Measurements from ENCODE around the gene RTL9.
"Not testable (repeated sequence)": the region's sequence is repeated elsewhere in the genome, so short reads cannot be mapped to it uniquely, and the experiment has no call there.

RTL9 gene

GRCh38 chrX:110322603-110323002 is 36.0 kb upstream of the RTL9 start:
- Mint-ChIP-seq H3K4me3 (no peak overlapping the region), H3K27ac (no peak overlapping the region), H3K9me3 (peaks cover 5% of the 10 kb centered on the region), H3K27me3 (ENCODE audit: low read depth) (peaks cover 12% of the 10 kb centered on the region), H3K4me1 (ENCODE audit: low read depth) (peaks cover 5% of the 10 kb centered on the region), H3K36me3 (ENCODE audit: low read depth) (no peaks in the 10 kb centered on the region)
- no peak for DNase-seq (ENCODE audit: low spot score)

- Mint-ChIP-seq H3K27ac (no peak overlapping the region), H3K27me3 (ENCODE audit: low read depth) (peaks cover 9% of the 10 kb centered on the region), H3K36me3 (ENCODE audit: low read depth) (no peaks in the 10 kb centered on the region), H3K4me3 (no peak overlapping the region), H3K9me3 (peaks cover 5% of the 10 kb centered on the region), H3K4me1 (ENCODE audit: low read depth) (no peaks in the 10 kb centered on the region)
- DNase-seq (ENCODE audit: low spot score): no peak
Measured at GRCh38 chrX:110326712-110327111, 31.9 kb upstream of the RTL9 start.

- Mint-ChIP-seq H3K36me3 (ENCODE audit: low read depth) (no peaks in the 10 kb centered on the region), H3K27me3 (ENCODE audit: low read depth) (peaks cover 9% of the 10 kb centered on the region)
Measured at GRCh38 chrX:110327336-110327735, 31.3 kb upstream of the RTL9 start.

GRCh38 chrX:110328613-110329012 is 30.0 kb upstream of the RTL9 start:
- not testable (repeated sequence) for H3K4me1 Mint-ChIP-seq (ENCODE audit: low read depth); DNase-seq (ENCODE audit: low spot score); H3K4me3 Mint-ChIP-seq; H3K27ac Mint-ChIP-seq; H3K36me3 Mint-ChIP-seq (ENCODE audit: low read depth); H3K9me3 Mint-ChIP-seq; H3K27me3 Mint-ChIP-seq (ENCODE audit: low read depth)

More at GRCh38 chrX:110327336-110327735, 31.3 kb upstream of the RTL9 start:
- Mint-ChIP-seq H3K4me1 (ENCODE audit: low read depth) (no peaks in the 10 kb centered on the region), H3K9me3 (peaks cover 5% of the 10 kb centered on the region), H3K4me3 (no peak overlapping the region), H3K27ac (no peak overlapping the region)
- no peak for DNase-seq (ENCODE audit: low spot score)

- H3K27ac Mint-ChIP-seq: no peak overlapping the region
- no peaks in the 10 kb centered on the region for H3K36me3 Mint-ChIP-seq (ENCODE audit: low read depth)
- DNase-seq (ENCODE audit: low spot score): no peak
- no peak overlapping the region for H3K4me3 Mint-ChIP-seq
- no peaks in the 10 kb centered on the region for H3K9me3 Mint-ChIP-seq
- H3K4me1 Mint-ChIP-seq (ENCODE audit: low read depth): no peaks in the 10 kb centered on the region
- H3K27me3 Mint-ChIP-seq (ENCODE audit: low read depth): no peaks in the 10 kb centered on the region
Measured at GRCh38 chrX:110331444-110332030, 27.1 kb upstream of the RTL9 start.

GRCh38 chrX:110333458-110333857 is 25.2 kb upstream of the RTL9 start:
- not testable (repeated sequence) for H3K27me3 Mint-ChIP-seq (ENCODE audit: low read depth); H3K9me3 Mint-ChIP-seq; H3K27ac Mint-ChIP-seq; DNase-seq (ENCODE audit: low spot score); H3K4me1 Mint-ChIP-seq (ENCODE audit: low read depth); H3K36me3 Mint-ChIP-seq (ENCODE audit: low read depth); H3K4me3 Mint-ChIP-seq

GRCh38 chrX:110338935-110339334 is 19.7 kb upstream of the RTL9 start:
- Mint-ChIP-seq H3K4me1 (ENCODE audit: low read depth) (no peaks in the 10 kb centered on the region), H3K9me3 (no peaks in the 10 kb centered on the region)

GRCh38 chrX:110341189-110342035 is 17.2 kb upstream of the RTL9 start:
- Mint-ChIP-seq H3K9me3 (no peaks in the 10 kb centered on the region), H3K36me3 (ENCODE audit: low read depth) (no peaks in the 10 kb centered on the region), H3K4me3 (no peak overlapping the region), H3K4me1 (ENCODE audit: low read depth) (no peaks in the 10 kb centered on the region), H3K27ac (no peak overlapping the region), H3K27me3 (ENCODE audit: low read depth) (peaks cover 2% of the 10 kb centered on the region)
- DNase-seq (ENCODE audit: low spot score): no peak

More at GRCh38 chrX:110338935-110339334, 19.7 kb upstream of the RTL9 start:
- H3K36me3 Mint-ChIP-seq (ENCODE audit: low read depth): no peaks in the 10 kb centered on the region
- H3K27ac Mint-ChIP-seq: no peak overlapping the region
- no peak for DNase-seq (ENCODE audit: low spot score)
- peaks cover 2% of the 10 kb centered on the region for H3K27me3 Mint-ChIP-seq (ENCODE audit: low read depth)
- H3K4me3 Mint-ChIP-seq: no peak overlapping the region

- Mint-ChIP-seq H3K27ac (no peak overlapping the region), H3K4me1 (ENCODE audit: low read depth) (no peaks in the 10 kb centered on the region), H3K36me3 (ENCODE audit: low read depth) (no peaks in the 10 kb centered on the region), H3K27me3 (ENCODE audit: low read depth) (no peaks in the 10 kb centered on the region), H3K9me3 (no peaks in the 10 kb centered on the region), H3K4me3 (no peak overlapping the region)
- DNase-seq (ENCODE audit: low spot score): no peak
Measured at GRCh38 chrX:110346681-110347080, 12.0 kb upstream of the RTL9 start.

- H3K4me1 Mint-ChIP-seq (ENCODE audit: low read depth): no peaks in the 10 kb centered on the region
- H3K27me3 Mint-ChIP-seq (ENCODE audit: low read depth): no peaks in the 10 kb centered on the region
- H3K9me3 Mint-ChIP-seq: no peaks in the 10 kb centered on the region
- H3K4me3 Mint-ChIP-seq: no peak overlapping the region
- no peak for DNase-seq (ENCODE audit: low spot score)
- no peak overlapping the region for H3K27ac Mint-ChIP-seq
- no peaks in the 10 kb centered on the region for H3K36me3 Mint-ChIP-seq (ENCODE audit: low read depth)
Measured at GRCh38 chrX:110359273-110359672, 625 bp downstream of the RTL9 start.

- DNase-seq (ENCODE audit: low spot score): no peak
- no peaks in the 10 kb centered on the region for H3K9me3 Mint-ChIP-seq
- H3K4me1 Mint-ChIP-seq (ENCODE audit: low read depth): no peaks in the 10 kb centered on the region
- no peaks in the 10 kb centered on the region for H3K36me3 Mint-ChIP-seq (ENCODE audit: low read depth)
- no peak overlapping the region for H3K27ac Mint-ChIP-seq
- no peak overlapping the region for H3K4me3 Mint-ChIP-seq
- peaks cover 6% of the 10 kb centered on the region for H3K27me3 Mint-ChIP-seq (ENCODE audit: low read depth)
Measured at GRCh38 chrX:110363244-110363643, 4.6 kb downstream of the RTL9 start.

- Mint-ChIP-seq H3K9me3 (no peaks in the 10 kb centered on the region), H3K36me3 (ENCODE audit: low read depth) (no peaks in the 10 kb centered on the region), H3K4me1 (ENCODE audit: low read depth) (peaks cover 4% of the 10 kb centered on the region), H3K27me3 (ENCODE audit: low read depth) (peaks cover 7% of the 10 kb centered on the region), H3K27ac (no peak overlapping the region), H3K4me3 (no peak overlapping the region)
- DNase-seq (ENCODE audit: low spot score): no peak
Measured at GRCh38 chrX:110373310-110373709, 14.7 kb downstream of the RTL9 start.

GRCh38 chrX:110374559-110374958 is 15.9 kb downstream of the RTL9 start:
- Mint-ChIP-seq H3K27ac (no peak overlapping the region), H3K27me3 (ENCODE audit: low read depth) (peaks cover 7% of the 10 kb centered on the region), H3K9me3 (no peaks in the 10 kb centered on the region), H3K4me3 (no peak overlapping the region), H3K4me1 (ENCODE audit: low read depth) (peaks cover 4% of the 10 kb centered on the region), H3K36me3 (ENCODE audit: low read depth) (no peaks in the 10 kb centered on the region)
- no peak for DNase-seq (ENCODE audit: low spot score)

GRCh38 chrX:110381216-110381615 is 22.6 kb downstream of the RTL9 start:
- Mint-ChIP-seq H3K27me3 (ENCODE audit: low read depth) (no peaks in the 10 kb centered on the region), H3K9me3 (no peaks in the 10 kb centered on the region), H3K4me1 (ENCODE audit: low read depth) (no peaks in the 10 kb centered on the region), H3K36me3 (ENCODE audit: low read depth) (no peaks in the 10 kb centered on the region), H3K4me3 (no peak overlapping the region), H3K27ac (no peak overlapping the region)
- no peak for DNase-seq (ENCODE audit: low spot score)

Measured in T-helper 2 cell treated with Interferon-gamma antibody and Interleukin-4, amounts not matched to agents 5 μg/mL and 100 μg/mL, for 36 hours (primary cell).